ENCODE measurements around the gene OR4C6.

- TF ChIP-seq CTCF (conservative IDR thresholded peaks at IDR 0.05; ENCODE audit: low read depth, low read length) = no peak
- no peak for TF ChIP-seq SMC3 (IDR thresholded peaks at IDR 0.05; ENCODE audit: low read depth, low read length)
- no peak for TF ChIP-seq POLR2A (IDR thresholded peaks at IDR 0.05; ENCODE audit: low read depth, low read length)
- TF ChIP-seq RAD21 (IDR thresholded peaks at IDR 0.05; ENCODE audit: low read length) = no peak
- no peak for TF ChIP-seq BHLHE40 (IDR thresholded peaks at IDR 0.05; ENCODE audit: low read depth, low read length)
- no peak for TF ChIP-seq ELK1 (IDR thresholded peaks at IDR 0.05; ENCODE audit: borderline replicate concordance, low read depth, low read length)
- no peak for TF ChIP-seq USF2 (IDR thresholded peaks at IDR 0.05; ENCODE audit: low read depth, low read length)
- TF ChIP-seq CEBPB (IDR thresholded peaks at IDR 0.05; ENCODE audit: low read depth, low read length) = no peak
- no peak for TF ChIP-seq RCOR1 (IDR thresholded peaks at IDR 0.05; ENCODE audit: insufficient replicate concordance, low read length)
- TF ChIP-seq MAFK (IDR thresholded peaks at IDR 0.05; ENCODE audit: low read depth, low read length) = no peak
- no peak for TF ChIP-seq FOS (IDR thresholded peaks at IDR 0.05; ENCODE audit: low read depth, low read length)
- TF ChIP-seq RFX5 (IDR thresholded peaks at IDR 0.05; ENCODE audit: low read depth, low read length) = no peak
- no peak for TF ChIP-seq MXI1 (IDR thresholded peaks at IDR 0.05; ENCODE audit: borderline replicate concordance, low read depth, low read length)
- TF ChIP-seq CHD1 (IDR thresholded peaks at IDR 0.05; ENCODE audit: low read depth, low read length) = no peak
These were observed at the start of gene OR4C6 for GRCh38 chr11:55661901-55662300.
